Kidney glomerular epithelial cell (primary cell): ENCODE measurements around the gene ZFAND3.
A peak's percentile ranks its signal among the peaks of the same experiment; 100 is the strongest.
"Not testable (repeated sequence)": the region's sequence is repeated elsewhere in the genome, so short reads cannot be mapped to it uniquely, and the experiment has no call there.

ENCODE experiments used
- DNase-seq: peaks from one replicate; lab custom pipeline; 2025; lab: John Stamatoyannopoulos, UW

ZFAND3 gene

GRCh38 chr6:37865504-37865903, 46.0 kb downstream of the ZFAND3 start:
- no peak for DNase-seq

GRCh38 chr6:37866590-37867507, 47.3 kb downstream of the ZFAND3 start:
- no peak for DNase-seq

GRCh38 chr6:37867756-37868446, 48.4 kb downstream of the ZFAND3 start:
- no peak for DNase-seq

- DNase-seq, result peak; percentile 79
These were observed 48.9 kb downstream of the ZFAND3 start for GRCh38 chr6:37868447-37868825.

- DNase-seq, result no peak
These were observed 52.3 kb downstream of the ZFAND3 start for GRCh38 chr6:37871616-37872372.

- no peak for DNase-seq
These were observed 52.8 kb downstream of the ZFAND3 start for GRCh38 chr6:37872373-37872745.

GRCh38 chr6:37874726-37875125, 55.2 kb downstream of the ZFAND3 start:
- no peak for DNase-seq

- DNase-seq, result no peak
These were observed 56.2 kb downstream of the ZFAND3 start for GRCh38 chr6:37875561-37876309.

GRCh38 chr6:37876843-37877242, 57.3 kb downstream of the ZFAND3 start:
- DNase-seq, result no peak

GRCh38 chr6:37877373-37878149, 58.0 kb downstream of the ZFAND3 start:
- peak; percentile 16 for DNase-seq

GRCh38 chr6:37878150-37878710, 58.7 kb downstream of the ZFAND3 start:
- DNase-seq, result no peak

- not testable (repeated sequence) for DNase-seq
These were observed 61.1 kb downstream of the ZFAND3 start for GRCh38 chr6:37880602-37881001.

- DNase-seq, result no peak
These were observed 62.8 kb downstream of the ZFAND3 start for GRCh38 chr6:37882292-37882691.

- peak; percentile 70 for DNase-seq
These were observed 63.3 kb downstream of the ZFAND3 start for GRCh38 chr6:37882724-37883413.

GRCh38 chr6:37884548-37884947, 65.0 kb downstream of the ZFAND3 start:
- peak; percentile 15 for DNase-seq

- DNase-seq, result no peak
These were observed 69.5 kb downstream of the ZFAND3 start for GRCh38 chr6:37889051-37889450.

GRCh38 chr6:37889486-37889885, 70.0 kb downstream of the ZFAND3 start:
- DNase-seq, result no peak

GRCh38 chr6:37891072-37891471, 71.5 kb downstream of the ZFAND3 start:
- DNase-seq, result no peak

- no peak for DNase-seq
These were observed 73.7 kb downstream of the ZFAND3 start for GRCh38 chr6:37893257-37893656.

- DNase-seq, result not testable (repeated sequence)
These were observed 74.2 kb downstream of the ZFAND3 start for GRCh38 chr6:37893734-37894133.
